NCI-H1105 (cell line): Measurements from ENCODE around the gene SFR1.
A peak's percentile ranks its signal among the peaks of the same experiment; 100 is the strongest.

Source experiments
- DNase-seq: peaks from one replicate; lab custom pipeline; 2025; lab: John Stamatoyannopoulos, UW

SFR1 gene

GRCh38 chr10:104121485-104122224 is at the start of gene SFR1:
Gene SFR1 (plus strand): TSS chr10:104122171. CDS start chr10:104122184, 13 bp downstream.
- DNase-seq = peak; percentile 97

- DNase-seq = no peak
Observed at GRCh38 chr10:104072786-104073185, 49.2 kb upstream of the SFR1 start.

- no peak for DNase-seq
Observed at GRCh38 chr10:104074505-104074904, 47.5 kb upstream of the SFR1 start.

DNA sequence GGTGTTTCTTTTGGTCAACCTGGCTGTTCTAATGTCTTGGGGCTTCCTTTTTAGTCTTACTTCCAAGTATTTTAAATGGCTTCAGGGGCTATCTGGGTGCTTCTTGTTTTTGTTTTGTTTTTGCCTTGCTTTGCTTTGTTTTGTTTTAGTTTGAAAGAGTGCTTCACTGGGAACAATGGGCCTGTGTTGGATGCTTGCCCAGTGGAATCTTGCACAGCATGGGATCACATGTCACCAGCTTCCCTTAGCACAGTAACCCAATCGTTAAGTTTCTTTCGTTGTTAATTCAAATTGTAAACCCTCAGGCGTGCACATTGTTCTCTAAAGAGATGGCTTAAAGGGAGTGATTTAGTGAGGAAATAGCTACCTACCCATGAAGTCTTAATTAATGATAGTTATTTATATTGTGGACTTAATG is 45.2 kb upstream of the SFR1 start:
- DNase-seq = peak; percentile 70

DNA sequence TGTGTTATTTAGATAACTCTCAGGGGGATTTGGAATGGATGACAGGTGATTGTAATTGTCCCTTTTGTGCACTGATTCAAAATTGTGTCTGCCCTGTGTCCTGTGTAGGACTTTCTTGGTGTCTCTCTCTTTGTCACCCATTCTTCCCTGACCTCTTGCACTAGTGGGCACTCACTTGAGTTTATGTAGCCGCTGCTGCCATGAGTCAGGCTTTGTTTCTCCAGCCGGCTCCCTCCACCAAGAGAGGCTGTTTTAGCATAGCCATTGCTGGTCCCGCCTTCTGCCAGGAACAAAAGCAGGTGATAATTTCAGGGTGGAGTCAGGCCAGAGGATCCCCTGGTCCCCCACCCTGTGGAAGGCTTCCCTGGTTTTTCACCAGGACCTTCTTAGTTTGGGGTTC is 44.7 kb upstream of the SFR1 start:
- DNase-seq = no peak

DNA sequence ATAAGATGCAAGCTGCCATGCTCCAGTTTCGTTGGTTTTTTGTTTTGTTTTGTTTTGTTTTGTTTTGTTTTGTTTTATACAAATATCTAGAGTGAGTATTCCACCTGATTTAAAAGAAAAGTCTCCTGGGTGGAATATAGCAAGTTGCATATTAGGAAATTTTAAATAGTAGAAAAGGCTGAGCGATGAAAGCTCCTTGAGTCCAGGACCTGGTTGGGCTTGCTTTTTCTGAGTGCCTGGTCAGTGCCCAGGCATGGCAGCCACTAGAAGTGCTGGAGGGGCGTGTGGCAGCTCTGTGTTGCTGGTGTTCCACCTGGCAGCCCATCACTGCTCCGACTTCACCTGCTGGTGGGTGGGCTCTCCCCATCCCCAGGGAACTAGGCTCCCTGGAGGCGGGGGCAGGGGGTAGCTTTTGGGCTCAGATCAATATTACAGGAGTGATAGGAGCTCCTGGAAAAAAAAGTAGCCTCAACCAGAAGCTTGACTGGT is 44.3 kb upstream of the SFR1 start:
- peak; percentile 16 for DNase-seq

DNA sequence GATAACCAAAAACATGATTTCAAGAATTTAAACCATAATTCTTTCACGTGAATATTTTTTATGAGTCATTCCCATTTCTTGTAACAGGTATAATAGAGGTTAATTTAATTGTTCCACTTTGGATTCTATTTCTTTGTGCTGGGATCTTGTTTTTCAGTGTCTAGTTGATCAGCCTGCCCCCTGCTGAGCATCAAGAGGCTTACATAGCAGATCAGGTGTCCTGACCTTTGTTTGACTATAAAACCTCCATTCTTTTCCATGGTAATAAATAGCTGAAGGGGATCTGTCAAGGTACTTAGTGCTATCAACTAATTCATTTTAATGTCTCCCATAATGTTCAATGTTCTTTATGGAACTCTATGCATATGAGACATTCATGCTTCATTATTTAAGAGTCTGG is 41.2 kb upstream of the SFR1 start:
- DNase-seq = peak; percentile 1

GRCh38 chr10:104081998-104082397 is 40.0 kb upstream of the SFR1 start:
- no peak for DNase-seq

GRCh38 chr10:104084482-104085142 is 37.4 kb upstream of the SFR1 start:
- no peak for DNase-seq

- DNase-seq = no peak
Observed at GRCh38 chr10:104085801-104086400, 36.1 kb upstream of the SFR1 start, which contains the start of gene COL17A1. Gene COL17A1 (minus strand): TSS chr10:104085880. CDS start chr10:104080673, 5,207 bp downstream.

DNA sequence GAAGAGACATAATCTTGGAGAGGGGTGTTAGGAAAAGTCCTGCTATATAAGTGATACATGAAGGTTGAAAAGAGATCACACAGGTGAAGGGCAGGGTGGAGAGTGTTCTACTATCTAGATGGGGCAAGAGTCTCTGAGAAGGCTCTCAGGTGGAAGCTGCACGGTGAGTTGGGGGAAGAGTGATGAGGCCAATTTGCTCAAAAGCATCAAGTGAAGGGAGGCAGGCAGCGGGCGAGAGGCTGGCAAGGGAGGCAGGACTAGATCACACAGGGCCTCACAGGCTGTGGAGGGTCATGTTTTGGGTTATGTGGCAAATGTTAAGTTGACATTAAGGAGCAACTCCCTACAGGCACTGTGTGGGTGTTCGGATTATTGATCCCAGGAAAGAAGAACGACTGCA is 33.7 kb upstream of the SFR1 start:
- no peak for DNase-seq

GRCh38 chr10:104089621-104090020 is 32.4 kb upstream of the SFR1 start:
- no peak for DNase-seq

DNA sequence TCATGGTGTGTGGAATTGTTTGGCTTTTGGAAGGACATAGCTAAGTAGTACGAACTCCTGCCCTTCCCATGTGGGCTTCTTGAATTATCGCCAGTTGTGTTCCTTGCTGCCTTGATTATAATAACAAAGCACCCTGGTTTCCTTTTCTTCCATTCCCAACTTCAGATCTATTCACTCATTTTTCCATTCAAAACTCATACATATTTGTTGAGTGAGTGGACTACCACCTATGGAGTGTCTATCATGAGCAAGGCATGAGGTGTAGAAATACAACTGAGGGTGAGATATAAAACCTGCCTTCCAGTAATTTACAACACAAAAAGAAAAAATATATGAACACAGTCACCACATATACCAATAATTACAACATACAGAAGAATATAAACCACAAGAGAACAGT is 31.4 kb upstream of the SFR1 start:
- no peak for DNase-seq

- no peak for DNase-seq
Observed at GRCh38 chr10:104092749-104093148, 29.2 kb upstream of the SFR1 start.

- no peak for DNase-seq
Observed at GRCh38 chr10:104096692-104097091, 25.3 kb upstream of the SFR1 start.

- no peak for DNase-seq
Observed at GRCh38 chr10:104098358-104098925, 23.5 kb upstream of the SFR1 start.

DNA sequence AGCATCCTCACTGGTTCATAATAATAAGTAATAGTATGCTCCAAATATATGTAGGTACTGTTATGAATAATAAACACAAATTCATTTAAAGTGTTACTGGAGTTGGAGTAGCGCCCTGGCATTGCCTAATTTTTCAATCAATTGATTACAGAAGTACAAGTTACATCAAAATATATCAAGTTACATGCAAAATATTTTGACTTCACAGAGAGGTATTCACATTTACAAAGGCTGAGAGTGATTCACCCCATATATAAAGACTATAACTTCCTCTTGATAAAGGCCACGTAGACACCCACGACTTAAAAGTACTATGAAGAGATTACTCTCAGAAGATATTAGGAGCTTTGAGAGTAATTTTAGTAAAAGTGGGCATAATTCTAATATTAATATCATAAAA is 22.7 kb upstream of the SFR1 start:
- no peak for DNase-seq

DNA sequence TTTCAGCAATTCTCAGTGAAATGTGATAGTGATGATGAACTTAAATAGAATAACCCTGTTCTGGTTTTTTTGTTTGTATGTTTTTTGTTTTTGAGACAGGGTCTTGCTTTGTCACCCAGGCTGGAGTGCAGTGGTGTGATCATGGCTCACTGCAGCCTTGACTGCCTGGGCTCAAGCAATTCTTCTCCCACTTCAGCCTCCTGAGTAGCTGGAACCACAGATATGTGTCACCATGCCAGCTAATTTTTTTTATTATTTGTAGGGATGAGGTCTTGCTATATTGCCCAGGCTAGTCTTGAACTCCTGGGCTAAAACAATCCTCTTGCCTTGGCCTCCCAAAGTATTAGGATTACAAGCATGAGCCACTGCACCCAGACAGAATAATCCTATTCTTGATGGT is 22.0 kb upstream of the SFR1 start:
- no peak for DNase-seq

DNA sequence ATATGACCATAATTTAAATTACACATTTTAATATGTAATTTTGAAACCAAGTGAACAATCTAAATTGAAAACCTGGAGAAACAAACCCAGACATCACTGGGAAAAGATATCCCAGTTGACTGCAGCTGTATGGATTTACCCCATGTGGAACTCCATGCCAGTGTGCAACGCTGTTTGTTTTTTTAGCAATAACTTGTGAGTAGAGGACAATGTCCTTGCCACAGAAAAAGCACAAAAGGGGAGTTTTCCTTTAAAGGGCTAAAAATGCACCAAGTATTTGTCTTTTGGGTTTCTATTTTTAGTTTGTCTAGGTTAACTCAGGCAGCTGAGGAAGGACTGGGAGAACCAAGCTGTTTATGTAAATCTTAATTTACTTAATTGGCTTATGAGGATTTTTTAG is 21.2 kb upstream of the SFR1 start:
- DNase-seq = no peak

GRCh38 chr10:104101902-104102301 is 20.1 kb upstream of the SFR1 start:
- DNase-seq = no peak

- DNase-seq = no peak
Observed at GRCh38 chr10:104103956-104104355, 18.0 kb upstream of the SFR1 start.

GRCh38 chr10:104104418-104104817 is 17.6 kb upstream of the SFR1 start:
- DNase-seq = no peak

DNA sequence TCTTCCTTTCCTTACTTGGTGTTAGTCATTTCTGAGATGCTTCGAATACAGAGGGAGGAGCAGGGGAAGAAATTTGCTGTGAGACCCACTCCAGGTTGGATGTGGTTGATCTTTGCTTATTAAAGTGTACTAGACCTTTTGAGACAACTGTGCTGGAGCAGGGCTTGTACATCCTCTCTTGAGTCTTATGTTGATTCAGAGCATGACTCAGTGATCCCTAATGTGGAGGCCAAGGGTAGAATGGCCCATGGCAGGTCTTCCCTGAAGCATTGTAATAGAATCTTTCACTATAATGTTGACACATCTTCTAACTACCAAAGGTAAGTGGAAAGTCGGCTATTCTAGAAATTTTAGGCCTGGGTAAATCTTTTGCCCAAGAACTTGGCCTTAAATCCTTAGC is 17.0 kb upstream of the SFR1 start:
- DNase-seq = no peak
